ENCODE results near the gene CDK2.
"Not testable (repeated sequence)": the region's sequence is repeated elsewhere in the genome, so short reads cannot be mapped to it uniquely, and the experiment has no call there.

The CDK2 gene
- total RNA-seq = 20.8 to 30.0 reads per million in 2 experiments

- DNase-seq (ENCODE audit: low read depth) = peak; percentile 81
These were observed at the start of gene CDK2 for GRCh38 chr12:55966408-55967281. CDK2 (plus strand) TSS chr12:55966830; CDS start chr12:55967009, 179 bp downstream.

GRCh38 chr12:55919032-55919431 lies 47.6 kb upstream of the CDK2 start:
- DNase-seq (ENCODE audit: low read depth) = not testable (repeated sequence)

DNA sequence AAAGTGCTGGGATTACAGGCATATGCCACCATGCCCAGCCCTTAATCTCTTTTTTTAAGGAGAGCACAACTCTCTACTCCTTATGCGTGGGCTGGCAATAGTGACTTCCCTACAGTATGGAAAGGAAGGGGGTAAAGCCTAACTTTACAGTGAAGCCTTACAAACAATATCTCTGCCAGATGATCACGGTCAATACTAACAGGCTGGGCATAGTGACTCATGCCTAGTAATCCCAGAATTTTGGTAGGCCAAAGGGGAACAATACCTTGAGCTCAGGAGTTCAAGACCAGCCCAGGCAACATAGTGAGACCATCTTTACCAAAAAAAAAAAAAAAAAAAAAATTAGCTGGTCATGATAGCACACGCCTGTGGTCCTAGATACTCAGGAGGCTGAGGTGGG lies 44.5 kb upstream of the CDK2 start:
- DNase-seq (ENCODE audit: low read depth) = no peak

GRCh38 chr12:55923648-55924047 lies 43.0 kb upstream of the CDK2 start:
- not testable (repeated sequence) for DNase-seq (ENCODE audit: low read depth)

DNA sequence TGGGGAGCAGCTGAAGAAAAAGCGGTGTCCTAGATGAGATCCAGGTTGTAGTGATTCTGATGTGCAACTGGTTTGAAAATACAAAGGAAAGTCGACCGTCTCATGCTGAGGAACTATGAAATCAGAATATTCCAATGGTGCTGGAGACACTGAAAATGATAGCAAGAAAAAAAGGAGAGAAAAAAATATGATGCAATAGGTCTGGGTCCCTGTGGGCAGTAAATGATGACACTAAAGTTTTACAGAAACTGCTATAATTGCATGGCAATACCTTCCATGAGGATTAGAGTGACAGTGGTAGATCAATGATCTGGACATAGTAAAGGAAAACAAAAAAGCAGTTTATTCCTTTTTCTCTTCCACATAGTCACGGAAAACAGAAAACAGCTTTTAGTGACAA lies 41.3 kb upstream of the CDK2 start:
- no peak for DNase-seq (ENCODE audit: low read depth)

GRCh38 chr12:55925870-55926737 lies 40.5 kb upstream of the CDK2 start:
- no peak for DNase-seq (ENCODE audit: low read depth)

DNA sequence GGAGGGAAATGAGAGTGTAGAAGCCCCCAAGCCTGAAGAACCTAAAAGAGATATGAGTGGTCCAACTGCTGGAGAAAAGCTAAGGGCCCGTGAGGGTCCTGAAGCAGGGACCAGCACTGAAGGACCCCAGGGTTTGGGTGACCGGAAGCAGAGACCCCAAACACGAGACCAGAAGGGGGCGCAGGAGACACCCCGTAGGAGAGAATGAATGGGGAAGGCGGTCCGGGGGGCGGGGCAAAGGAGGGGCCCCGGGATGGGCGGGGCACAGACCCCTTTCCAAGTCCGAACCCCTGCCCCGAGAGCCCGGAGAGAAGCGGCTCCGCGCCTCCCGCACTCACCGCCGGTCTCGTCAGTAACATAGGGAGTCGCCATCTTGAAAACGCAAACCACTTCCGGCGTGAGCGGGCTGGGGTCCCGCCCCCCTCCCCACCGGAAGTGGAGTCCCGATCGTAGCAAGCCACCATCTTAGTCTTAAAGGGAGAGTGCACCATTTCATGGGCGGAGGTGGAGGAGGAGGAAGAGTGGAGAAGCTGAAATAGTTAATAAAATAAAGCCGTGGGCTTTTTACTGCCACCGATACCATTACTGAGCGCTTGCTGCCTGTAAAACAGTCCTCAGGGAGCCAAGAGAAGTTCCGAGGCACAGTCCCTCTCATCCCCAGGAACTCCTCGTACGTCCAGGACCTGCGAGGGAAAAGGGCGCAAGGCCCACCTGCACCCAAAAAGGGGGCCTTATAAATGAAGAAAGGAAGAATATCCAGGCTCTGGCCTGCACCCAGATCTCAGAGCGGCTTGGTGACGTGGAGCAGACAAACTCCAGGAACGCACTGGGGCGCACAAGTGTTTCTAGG lies 39.7 kb upstream of the CDK2 start:
- DNase-seq (ENCODE audit: low read depth) = peak; percentile 85

GRCh38 chr12:55927588-55928502 lies 38.8 kb upstream of the CDK2 start, which contains the start of gene PYM1:
PYM1 (minus strand) TSS chr12:55927894; CDS start chr12:55927761, 133 bp downstream.
- peak; percentile 42 for DNase-seq (ENCODE audit: low read depth)

- peak; percentile 87 for DNase-seq (ENCODE audit: low read depth)
These were observed 37.3 kb upstream of the CDK2 start for GRCh38 chr12:55929306-55929791.

- peak; percentile 60 for DNase-seq (ENCODE audit: low read depth)
These were observed 35.8 kb upstream of the CDK2 start, which contains the start of gene DGKA for GRCh38 chr12:55930771-55931316. DGKA (plus strand) TSS chr12:55931162; CDS start chr12:55936504, 5,342 bp downstream.

GRCh38 chr12:55931317-55931779 lies 35.3 kb upstream of the CDK2 start:
- DNase-seq (ENCODE audit: low read depth) = no peak

- peak; percentile 19 for DNase-seq (ENCODE audit: low read depth)
These were observed 34.7 kb upstream of the CDK2 start for GRCh38 chr12:55931780-55932550.

DNA sequence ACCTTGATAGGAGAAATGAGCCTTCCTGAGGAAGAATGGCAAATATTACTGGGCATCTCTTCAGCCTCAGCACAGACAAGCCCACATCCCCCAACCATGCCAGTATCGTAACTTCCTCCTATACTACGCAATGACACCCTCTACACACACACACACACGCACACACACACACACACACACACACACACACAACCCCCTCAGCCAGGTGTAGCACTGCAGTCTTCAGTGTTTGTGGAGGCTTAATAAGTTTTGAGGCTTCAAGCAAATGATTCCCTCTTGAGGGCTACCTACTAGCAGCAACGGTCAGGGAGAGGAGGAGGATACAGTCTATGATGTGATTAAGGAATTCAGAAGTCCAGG lies 34.1 kb upstream of the CDK2 start:
- DNase-seq (ENCODE audit: low read depth) = peak; percentile 24

DNA sequence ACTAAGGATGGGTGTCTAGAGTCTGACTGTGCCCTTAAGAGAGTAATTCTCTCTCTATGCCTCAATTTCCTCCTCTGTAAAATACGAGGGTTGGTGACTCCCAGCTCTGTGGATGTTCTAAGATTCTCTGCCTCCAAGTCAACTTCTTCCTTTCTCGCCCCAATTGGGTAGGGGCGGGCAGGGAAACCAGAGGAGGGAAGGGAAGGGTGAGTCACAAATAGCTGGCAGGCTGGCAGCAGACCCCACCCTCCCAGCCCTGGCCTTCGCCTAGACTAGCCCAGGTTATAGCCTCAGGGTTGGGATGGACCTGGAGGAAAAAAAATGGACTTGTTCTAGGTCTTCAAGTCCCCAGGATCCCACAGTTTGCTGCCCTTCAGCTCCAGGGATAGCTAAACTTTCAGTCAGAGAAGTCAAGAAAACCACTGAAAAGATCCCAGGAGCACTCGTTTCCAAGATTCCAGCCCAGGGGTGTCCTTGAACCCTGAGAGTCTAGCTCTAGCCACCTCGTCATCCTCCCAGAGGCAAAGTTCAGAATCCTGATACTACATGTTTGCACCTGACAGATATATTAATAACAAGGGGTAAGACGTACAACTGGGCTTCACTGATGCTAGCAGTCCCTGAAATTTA lies 33.3 kb upstream of the CDK2 start:
- DNase-seq (ENCODE audit: low read depth) = no peak

GRCh38 chr12:55933799-55934742 lies 32.6 kb upstream of the CDK2 start:
- DNase-seq (ENCODE audit: low read depth) = no peak

GRCh38 chr12:55934773-55935172 lies 31.9 kb upstream of the CDK2 start:
- no peak for DNase-seq (ENCODE audit: low read depth)

- no peak for DNase-seq (ENCODE audit: low read depth)
These were observed 30.9 kb upstream of the CDK2 start for GRCh38 chr12:55935738-55936151.

All from T follicular helper cell (primary cell).